ENCODE results near the gene LMO3.

DNA sequence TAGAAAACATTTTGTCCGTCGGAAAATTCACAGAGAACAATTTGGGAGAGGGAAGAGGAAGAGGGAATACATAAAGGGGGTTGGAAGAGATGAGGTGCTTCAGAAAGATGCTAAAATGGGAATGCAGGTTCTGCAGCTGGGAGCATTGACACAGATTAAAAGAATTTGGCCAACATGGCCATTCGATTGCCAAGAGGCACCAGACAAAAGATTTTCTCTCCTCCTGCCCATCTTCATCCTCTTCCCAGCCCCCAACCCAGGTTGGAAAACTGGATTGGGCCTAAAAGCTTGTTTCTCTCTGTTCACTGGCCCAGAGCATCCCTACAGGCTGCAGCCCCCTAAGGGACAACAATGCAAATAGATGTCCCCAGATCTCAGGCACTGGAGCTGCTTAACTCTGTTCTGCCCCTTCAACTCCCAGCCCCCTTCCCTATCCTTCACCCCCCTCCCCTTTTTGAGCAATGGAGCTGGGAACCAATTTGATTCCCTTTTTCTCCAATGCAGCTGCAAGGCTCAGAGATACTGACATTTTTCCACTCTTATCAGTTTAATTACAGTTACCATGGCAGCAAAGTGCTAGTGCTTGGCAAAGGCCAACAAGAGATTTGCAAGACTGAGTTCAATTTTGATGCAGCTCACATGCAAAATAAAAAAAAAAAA, 1.9 kb downstream of the LMO3 start:
- TF ChIP-seq CTCF (IDR thresholded peaks at IDR 0.05) (no peak), POLR2A (IDR thresholded peaks at IDR 0.05) (no peak), POLR2AphosphoS5 (IDR thresholded peaks at IDR 0.05) (no peak)

All from prostate gland (tissue), 2 donors.